Neuronal stem cell (in vitro differentiated cells): ENCODE results near the gene HPS3.

ENCODE experiments used
- DNase-seq: peaks from one replicate; pipeline ENCODE4 v3.0.0-alpha.2; 2013; ENCODE audit warnings: low spot score
- H2AFZ ChIP-seq: one replicate; pipeline ENCODE4 v1.6.1; 2013; ENCODE audit warnings: mild to moderate bottlenecking, low read length, inconsistent platforms
- H2AK5ac ChIP-seq: 2 replicates; pipeline ENCODE4 v1.6.1; 2013; ENCODE audit warnings: low read depth, mild to moderate bottlenecking, inconsistent platforms, low read length, moderate library complexity, mixed read lengths
- H2BK120ac ChIP-seq: 2 replicates; pipeline ENCODE4 v1.6.1; 2013; ENCODE audit warnings: low read depth, mild to moderate bottlenecking, inconsistent platforms, low read length, moderate library complexity, mixed read lengths
- H2BK12ac ChIP-seq: one replicate; pipeline ENCODE4 v1.6.1; 2013; ENCODE audit warnings: low read length, inconsistent platforms
- H2BK15ac ChIP-seq: 2 replicates; pipeline ENCODE4 v1.6.1; 2013; ENCODE audit warnings: mild to moderate bottlenecking, low read length, inconsistent platforms, mixed read lengths
- H2BK5ac ChIP-seq: one replicate; pipeline ENCODE4 v1.6.1; 2013; ENCODE audit warnings: inconsistent platforms, mild to moderate bottlenecking, low read length, moderate library complexity
- H3K14ac ChIP-seq: one replicate; pipeline ENCODE4 v1.6.1; 2013; ENCODE audit warnings: low read length, inconsistent platforms
- H3K18ac ChIP-seq: 2 replicates; pipeline ENCODE4 v1.6.1; 2013; ENCODE audit warnings: low read length, inconsistent platforms
- H3K23ac ChIP-seq: 2 replicates; pipeline ENCODE4 v1.6.1; 2013; ENCODE audit warnings: low read depth, mild to moderate bottlenecking, mixed read lengths, low read length, inconsistent platforms; ENCODE audit not compliant: poor library complexity
- H3K27ac ChIP-seq: replicated peaks from 3 replicates; pipeline ENCODE4 v1.5.1; 2013; ENCODE audit warnings: low read length, inconsistent platforms
- H3K27me3 ChIP-seq, 3 experiments: 2 replicates each; pipeline ENCODE4 v1.6.1; 2013; ENCODE audit warnings: low read length in 3 of 3, mild to moderate bottlenecking in 2 of 3, inconsistent platforms in 1 of 3, low read depth in 1 of 3, mixed read lengths in 1 of 3, moderate library complexity in 1 of 3; ENCODE audit not compliant: control insufficient read depth in 3 of 3, insufficient read depth in 3 of 3
- H3K36me3 ChIP-seq, 2 donors: replicated peaks in 1 of 2; 2 replicates each; pipeline ENCODE4 v1.6.1; 2013; ENCODE audit warnings: low read length in 2 of 2; ENCODE audit not compliant: control insufficient read depth in 2 of 2, insufficient read depth in 2 of 2
- H3K4ac ChIP-seq: 2 replicates; pipeline ENCODE4 v1.6.1; 2013; ENCODE audit warnings: inconsistent platforms, mild to moderate bottlenecking, low read length, moderate library complexity
- H3K4me1 ChIP-seq, 2 donors: 1 replicate in 1 of 2; 2 replicates in 1 of 2; pipeline ENCODE4 v1.6.1; 2013; ENCODE audit warnings: low read length in 2 of 2, low read depth in 1 of 2; ENCODE audit not compliant: control insufficient read depth in 2 of 2, insufficient read depth in 1 of 2
- H3K4me2 ChIP-seq: one replicate; pipeline ENCODE4 v1.6.1; 2013; ENCODE audit warnings: mild to moderate bottlenecking, low read length, inconsistent platforms; ENCODE audit not compliant: insufficient read depth, poor library complexity, severe bottlenecking
- H3K4me3 ChIP-seq, 2 donors: 2 replicates each; pipeline ENCODE4 v1.5.1; 2013; ENCODE audit warnings: low read length in 2 of 2, mild to moderate bottlenecking in 2 of 2, inconsistent platforms in 1 of 2, moderate library complexity in 1 of 2
- H3K79me1 ChIP-seq: one replicate; pipeline ENCODE4 v1.6.1; 2013; ENCODE audit warnings: low read depth, mild to moderate bottlenecking, inconsistent platforms, low read length, moderate library complexity
- H3K9ac ChIP-seq: one replicate; pipeline ENCODE4 v1.6.1; 2013; ENCODE audit warnings: mild to moderate bottlenecking, low read depth, low read length, inconsistent platforms; ENCODE audit not compliant: poor library complexity
- H3K9me3 ChIP-seq, 2 donors: replicated peaks in 1 of 2; 2 replicates each; pipeline versions ENCODE3 to v1.6.1; 2013; ENCODE audit warnings: low read length in 2 of 2, mild to moderate bottlenecking in 2 of 2, inconsistent platforms in 1 of 2, low read depth in 1 of 2, mixed read lengths in 1 of 2, moderate library complexity in 1 of 2; ENCODE audit not compliant: control insufficient read depth in 2 of 2, insufficient read depth in 1 of 2
- H4K8ac ChIP-seq: one replicate; pipeline ENCODE4 v1.6.1; 2013; ENCODE audit warnings: low read depth, mild to moderate bottlenecking, inconsistent platforms, low read length, moderate library complexity
- H4K91ac ChIP-seq: one replicate; pipeline ENCODE4 v1.6.1; 2013; ENCODE audit warnings: low read length, low read depth, mild to moderate bottlenecking, inconsistent platforms; ENCODE audit not compliant: poor library complexity
- WGBS, 2 donors: extraction: QIAGEN DNeasy Blood & Tissue Kit; methylation state at CpG; one replicate each; pipeline ENCODE4 v1.1.7; 2013; ENCODE audit warnings: missing lambda C conversion rate in 2 of 2, mixed read lengths in 1 of 2; ENCODE audit not compliant: insufficient read length in 2 of 2, insufficient replicate concordance in 1 of 2; ENCODE audit errors: extremely low coverage in 2 of 2; 5-methylcytosine and 5-hydroxymethylcytosine counted together

Gene HPS3

DNA sequence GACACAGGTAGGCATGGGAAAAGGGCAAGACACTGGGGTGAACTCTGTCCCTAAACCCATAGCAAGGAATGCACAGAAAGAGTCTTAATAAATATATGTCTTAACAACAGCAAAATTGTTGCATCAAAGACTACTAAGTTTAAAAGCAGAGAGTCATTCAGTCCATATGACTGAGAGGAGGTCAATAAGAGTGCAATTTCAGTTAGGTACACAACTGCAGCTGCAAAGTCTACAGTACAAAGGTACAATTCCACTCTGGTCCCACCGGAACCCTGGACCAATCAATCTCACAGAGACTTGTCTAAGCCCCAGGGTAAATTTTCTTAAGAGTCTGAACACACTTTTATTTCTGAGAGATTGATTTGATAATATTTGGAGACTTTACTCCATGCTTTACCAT, 85.3 kb downstream of the HPS3 start:
- Histone ChIP-seq H2BK5ac (no peak overlapping the region), H3K18ac (no peak overlapping the region), H3K27me3 (no peaks in the 10 kb centered on the region), H4K8ac (no peak overlapping the region), H4K91ac (no peak overlapping the region), H3K36me3 (no peaks in the 10 kb centered on the region), H3K9ac (no peak overlapping the region), H2BK15ac (no peak overlapping the region), H3K4me3 (no peak overlapping the region), H2BK120ac (no peak overlapping the region), H2BK12ac (no peak overlapping the region), H3K4me2 (no peak overlapping the region), H3K27ac (no peak overlapping the region), H2AFZ (peak overlapping the region; percentile 13), H2AK5ac (no peak overlapping the region), H3K4me1 (peaks cover 3 to 16% of the 10 kb centered on the region in 2 donors), H3K4ac (no peak overlapping the region), H3K14ac (no peak overlapping the region), H3K9me3 (peaks cover 0 to 7% of the 10 kb centered on the region in 2 donors), H3K23ac (no peak overlapping the region), H3K79me1 (no peaks in the 10 kb centered on the region)
- no CpG with 5 or more reads among the region's 1 CpG for WGBS, 2 donors
- DNase-seq, result no peak

DNA sequence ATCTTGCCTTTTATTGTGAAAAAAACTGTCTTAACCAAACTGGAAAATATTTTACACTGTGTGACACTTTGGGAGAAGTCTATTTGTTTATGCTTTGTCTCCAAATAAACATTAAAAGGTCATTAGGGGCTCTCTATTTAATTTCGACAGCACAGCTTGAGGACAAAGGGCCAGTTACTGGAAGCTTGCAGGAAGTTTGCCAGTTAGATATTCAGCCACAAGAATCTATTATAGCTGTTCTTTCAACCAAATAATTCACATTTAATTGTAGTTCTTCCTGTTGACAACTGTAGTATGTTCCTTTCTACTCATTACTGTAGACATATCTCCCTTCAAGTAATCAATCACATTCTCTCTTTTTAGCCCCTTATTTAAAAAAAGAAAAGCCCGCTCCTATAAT, 86.1 kb downstream of the HPS3 start:
- no CpG with 5 or more reads among the region's 2 CpGs for WGBS, 2 donors
- DNase-seq, result no peak
- H3K4me2 ChIP-seq, result no peak overlapping the region

DNA sequence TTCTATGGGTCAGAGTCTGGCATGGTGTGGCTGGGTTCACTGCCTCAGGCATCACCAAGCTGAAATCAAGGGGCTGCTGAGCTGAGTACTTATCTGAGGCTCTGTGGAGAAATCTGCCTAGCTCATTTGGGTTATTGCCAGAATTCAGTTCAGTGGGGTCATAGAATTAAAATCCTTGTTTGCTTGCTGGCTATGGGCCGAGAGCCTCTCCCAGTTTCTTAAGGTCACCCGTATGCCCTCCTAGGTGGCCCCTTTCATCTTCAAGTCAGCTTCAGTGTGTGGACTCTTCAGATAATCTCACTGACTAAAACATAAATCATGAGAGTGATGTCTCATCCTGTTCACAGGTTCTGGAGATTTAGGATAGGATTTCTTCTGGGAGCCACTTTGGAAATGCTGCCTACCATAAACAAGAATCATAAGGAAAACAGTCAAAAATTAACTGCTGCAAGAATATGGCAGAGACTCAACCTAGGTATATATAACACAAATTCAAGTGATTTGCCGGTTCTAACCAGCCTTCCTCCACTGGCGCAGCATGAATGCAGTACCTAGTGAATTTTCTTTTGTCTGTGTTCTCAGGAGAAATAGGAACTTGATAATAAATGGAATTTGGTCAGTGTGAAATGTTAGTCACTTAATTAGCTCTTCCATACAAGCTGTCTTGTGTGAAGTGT, 86.9 kb downstream of the HPS3 start:
- Histone ChIP-seq H3K9me3 (peaks cover 0 to 7% of the 10 kb centered on the region in 2 donors), H3K23ac (no peak overlapping the region), H3K14ac (no peak overlapping the region), H3K4me3 (no peak overlapping the region), H2BK5ac (no peak overlapping the region), H3K27ac (no peak overlapping the region), H4K8ac (no peak overlapping the region), H3K79me1 (no peaks in the 10 kb centered on the region), H2BK120ac (no peak overlapping the region), H3K4ac (no peak overlapping the region), H2BK12ac (no peak overlapping the region), H3K18ac (no peak overlapping the region), H3K27me3 (no peaks in the 10 kb centered on the region), H3K36me3 (no peaks in the 10 kb centered on the region), H2AK5ac (no peak overlapping the region), H3K4me2 (no peak overlapping the region), H3K9ac (no peak overlapping the region), H4K91ac (no peak overlapping the region), H2BK15ac (no peak overlapping the region), H2AFZ (peak overlapping the region; percentile 47), H3K4me1 (peaks cover 3 to 24% of the 10 kb centered on the region in 2 donors)
- WGBS, 2 donors, result no CpG with 5 or more reads among the region's 4 CpGs
- DNase-seq, result no peak

More for the DNA sequence above, 86.1 kb downstream of the HPS3 start:
- peak overlapping the region; percentile 7 for H2AFZ ChIP-seq
- H3K9me3 ChIP-seq, result peaks cover 0 to 7% of the 10 kb centered on the region in 2 donors
- H2BK5ac ChIP-seq, result no peak overlapping the region
- H3K27me3 ChIP-seq, result no peaks in the 10 kb centered on the region
- no peak overlapping the region for H3K14ac ChIP-seq
- no peak overlapping the region for H3K4me3 ChIP-seq
- no peak overlapping the region for H4K91ac ChIP-seq
- no peaks in the 10 kb centered on the region for H3K79me1 ChIP-seq
- no peak overlapping the region for H3K9ac ChIP-seq
- H3K27ac ChIP-seq, result no peak overlapping the region
- no peak overlapping the region for H3K23ac ChIP-seq
- no peak overlapping the region for H4K8ac ChIP-seq
- H2BK15ac ChIP-seq, result no peak overlapping the region
- no peak overlapping the region for H3K4ac ChIP-seq
- no peaks in the 10 kb centered on the region for H3K36me3 ChIP-seq
- H3K18ac ChIP-seq, result no peak overlapping the region
- no peak overlapping the region for H2AK5ac ChIP-seq
- no peak overlapping the region for H2BK120ac ChIP-seq
- peaks cover 3 to 16% of the 10 kb centered on the region in 2 donors for H3K4me1 ChIP-seq
- H2BK12ac ChIP-seq, result no peak overlapping the region

DNA sequence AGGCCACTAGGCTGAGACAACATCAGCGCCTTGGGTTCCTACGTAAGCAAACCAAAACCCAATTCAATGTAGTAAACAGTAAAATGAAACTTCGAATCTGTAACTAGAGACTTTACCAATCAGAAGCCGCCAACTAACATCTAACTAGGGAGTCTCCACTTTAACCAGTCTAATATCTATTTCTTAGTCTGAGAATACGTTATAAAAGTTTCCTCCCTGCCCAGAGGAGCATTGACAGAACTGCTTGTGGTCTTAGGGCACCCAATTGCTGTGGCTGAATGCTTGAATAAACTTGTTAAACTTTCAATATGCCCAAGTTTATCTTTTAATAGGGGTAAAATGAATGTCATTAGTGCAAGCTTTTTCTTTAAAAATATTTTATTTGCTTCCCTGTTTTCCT, 87.9 kb downstream of the HPS3 start:
- Histone ChIP-seq H2AK5ac (no peak overlapping the region), H2BK15ac (no peak overlapping the region), H3K23ac (no peak overlapping the region), H3K14ac (no peak overlapping the region), H2BK12ac (no peak overlapping the region), H3K4me1 (peaks cover 3 to 28% of the 10 kb centered on the region in 2 donors), H3K36me3 (no peaks in the 10 kb centered on the region), H2AFZ (no peak overlapping the region), H3K18ac (no peak overlapping the region), H3K9ac (no peak overlapping the region), H3K4ac (no peak overlapping the region), H3K79me1 (no peaks in the 10 kb centered on the region), H2BK120ac (no peak overlapping the region), H3K27ac (no peak overlapping the region), H3K27me3 (no peaks in the 10 kb centered on the region), H4K8ac (no peak overlapping the region), H3K9me3 (peaks cover 0 to 7% of the 10 kb centered on the region in 2 donors), H2BK5ac (no peak overlapping the region), H3K4me3 (no peak overlapping the region), H3K4me2 (no peak overlapping the region), H4K91ac (no peak overlapping the region)
- DNase-seq, result no peak
- WGBS, 2 donors, result no CpG with 5 or more reads among the region's 5 CpGs
